Kidney (tissue), 14 donors: ENCODE measurements around the gene LTA. TPM values are rescaled to one million over a fixed set of nuclear protein-coding genes. Genes with fewer than 3 reads are reported as not detected.

Experiments
- DNase-seq, 5 donors: peaks; one replicate each; pipeline ENCODE4 v3.0.0-alpha.2; 2013 to 2020
- FAIRE-seq: peaks from 2 replicates; lab custom pipeline; 2012; peaks lifted over from hg19 to GRCh38; lab: Jason Lieb, UNC
- H3K27ac ChIP-seq, 2 donors: one replicate each; pipeline ENCODE4 v1.7.0; 2013; ENCODE audit warnings: low read depth in 2 of 2, low read length in 2 of 2, inconsistent platforms in 1 of 2
- H3K27me3 ChIP-seq: one replicate; pipeline ENCODE4 v1.7.1; 2013; ENCODE audit warnings: low read length, inconsistent platforms; ENCODE audit not compliant: control insufficient read depth, insufficient read depth
- H3K36me3 ChIP-seq, 3 donors: one replicate each; pipeline versions ENCODE4 v1.7.0 to v1.7.1; 2013; ENCODE audit warnings: low read length in 3 of 3, control low read depth in 1 of 3, inconsistent platforms in 1 of 3; ENCODE audit not compliant: insufficient read depth in 3 of 3, control insufficient read depth in 2 of 3
- H3K4me1 ChIP-seq, 3 donors: one replicate each; pipeline versions ENCODE4 v1.7.0 to v1.7.1; 2013; ENCODE audit warnings: low read length in 3 of 3, inconsistent platforms in 1 of 3, low read depth in 1 of 3; ENCODE audit not compliant: control insufficient read depth in 2 of 3, insufficient read depth in 2 of 3
- H3K4me3 ChIP-seq, 3 donors: one replicate each; pipeline versions ENCODE4 v1.7.0 to v1.8.1; 2013; ENCODE audit warnings: low read length in 3 of 3, control low read depth in 1 of 3, inconsistent platforms in 1 of 3
- H3K9ac ChIP-seq, 3 donors: one replicate each; pipeline versions ENCODE4 v1.7.0 to v1.7.1; 2013; ENCODE audit warnings: low read length in 3 of 3, control low read depth in 1 of 3, inconsistent platforms in 1 of 3
- H3K9me3 ChIP-seq, 3 donors: one replicate each; pipeline versions ENCODE4 v1.7.0 to v1.7.1; 2013; ENCODE audit warnings: low read length in 3 of 3, control low read depth in 1 of 3, inconsistent platforms in 1 of 3; ENCODE audit not compliant: control insufficient read depth in 2 of 3, insufficient read depth in 1 of 3
- CTCF ChIP-seq: IDR thresholded peaks from 3 replicates; pipeline ENCODE4 v1.5.1; 2012; ENCODE audit warnings: mild to moderate bottlenecking, moderate library complexity, borderline replicate concordance; ENCODE audit not compliant: insufficient read depth; ENCODE audit errors: extremely low read depth
- intact Hi-C: fragments of 100-400 bp; cut with DNase I; formaldehyde crosslinking; loops from one replicate; pipeline ENCODE4 v1.11.1; 2022
- polyA plus RNA-seq: library from polyadenylated mRNA; stranded (reverse); fragments of 350-450 nt; fragmentation: Illumina TruSeq; extraction: RNeasy Lipid Tissue Mini Kit (QIAGEN cat#74804); gene quantifications from one replicate; pipeline ENCODE4 v1.2.3, GENCODE V29; 2014; ENCODE audit warnings: low read depth, low replicate concordance; ENCODE audit not compliant: insufficient read depth
- total RNA-seq: library from RNA; stranded (reverse); fragmentation: NEBNext Ultra II Directional; extraction: Animal tissue kit (Norgen Biotek cat#: 25700); gene quantifications from one replicate; pipeline ENCODE4 v1.2.1, GENCODE V29; 2021
- donor health status: control.
- donor health status: control.
- donor health status: control.
- donor health status: control.
- donor health status: control.
- donor health status: DM: yes; HTN: yes; CAD: no.
- donor health status: Normal renal cell carcinoma (clear cell type).

LTA gene
- total and polyA plus RNA-seq, 2 donors from 2014 or later: 0.35 TPM; not detected in 1

GRCh38 chr6:31559606-31559957, 12.5 kb upstream of the LTA start:
- no peak for TF ChIP-seq CTCF

GRCh38 chr6:31559958-31560696, 12.0 kb upstream of the LTA start:
- no peaks in the 10 kb centered on the region for H3K27me3 ChIP-seq

More at GRCh38 chr6:31559606-31559957, 12.5 kb upstream of the LTA start:
- DNase-seq: no peak
- Histone ChIP-seq H3K27ac (peak overlapping the region; percentile 9 to 51), H3K9ac (peak overlapping the region in 1 of 3 donors; percentile 31), H3K4me1 (peaks cover 0 to 18% (median 0%) of the 10 kb centered on the region in 3 donors), H3K27me3 (no peaks in the 10 kb centered on the region), H3K9me3 (no peaks in the 10 kb centered on the region), H3K36me3 (peaks cover 0 to 24% (median 9%) of the 10 kb centered on the region in 3 donors), H3K4me3 (no peak overlapping the region)
- FAIRE-seq: no peak
- intact Hi-C loops: no loop called here

GRCh38 chr6:31560697-31561058, 11.4 kb upstream of the LTA start:
- intact Hi-C loops: no loop called here
- Histone ChIP-seq H3K4me1 (peaks cover 0 to 18% (median 0%) of the 10 kb centered on the region in 3 donors), H3K27me3 (no peaks in the 10 kb centered on the region), H3K36me3 (peaks cover 0 to 24% (median 9%) of the 10 kb centered on the region in 3 donors), H3K27ac (peak overlapping the region in 1 of 2 donors; percentile 24), H3K9me3 (no peaks in the 10 kb centered on the region), H3K4me3 (no peak overlapping the region), H3K9ac (no peak overlapping the region)
- FAIRE-seq (no peak), DNase-seq (no peak)
- TF ChIP-seq CTCF: no peak

More at GRCh38 chr6:31559958-31560696, 12.0 kb upstream of the LTA start:
- no peak overlapping the region for H3K4me3 ChIP-seq
- H3K36me3 ChIP-seq: peaks cover 0 to 24% (median 9%) of the 10 kb centered on the region in 3 donors
- intact Hi-C loops: no loop called here
- no peak for TF ChIP-seq CTCF
- peaks cover 0 to 18% (median 0%) of the 10 kb centered on the region in 3 donors for H3K4me1 ChIP-seq
- no peaks in the 10 kb centered on the region for H3K9me3 ChIP-seq
- H3K9ac ChIP-seq: peak overlapping the region in 1 of 3 donors; percentile 31
- H3K27ac ChIP-seq: peak overlapping the region; percentile 9 to 51
- DNase-seq (peak in 2 of 5 donors; percentile 65 to 89), FAIRE-seq (no peak)
